Cerebellar cortex (tissue), 1 donor: ENCODE measurements around the gene PLXNA3.

Experiments
- DNase-seq: peaks from one replicate; pipeline ENCODE4 v3.0.0-alpha.2; 2015; ENCODE audit warnings: low spot score

PLXNA3 gene

DNA sequence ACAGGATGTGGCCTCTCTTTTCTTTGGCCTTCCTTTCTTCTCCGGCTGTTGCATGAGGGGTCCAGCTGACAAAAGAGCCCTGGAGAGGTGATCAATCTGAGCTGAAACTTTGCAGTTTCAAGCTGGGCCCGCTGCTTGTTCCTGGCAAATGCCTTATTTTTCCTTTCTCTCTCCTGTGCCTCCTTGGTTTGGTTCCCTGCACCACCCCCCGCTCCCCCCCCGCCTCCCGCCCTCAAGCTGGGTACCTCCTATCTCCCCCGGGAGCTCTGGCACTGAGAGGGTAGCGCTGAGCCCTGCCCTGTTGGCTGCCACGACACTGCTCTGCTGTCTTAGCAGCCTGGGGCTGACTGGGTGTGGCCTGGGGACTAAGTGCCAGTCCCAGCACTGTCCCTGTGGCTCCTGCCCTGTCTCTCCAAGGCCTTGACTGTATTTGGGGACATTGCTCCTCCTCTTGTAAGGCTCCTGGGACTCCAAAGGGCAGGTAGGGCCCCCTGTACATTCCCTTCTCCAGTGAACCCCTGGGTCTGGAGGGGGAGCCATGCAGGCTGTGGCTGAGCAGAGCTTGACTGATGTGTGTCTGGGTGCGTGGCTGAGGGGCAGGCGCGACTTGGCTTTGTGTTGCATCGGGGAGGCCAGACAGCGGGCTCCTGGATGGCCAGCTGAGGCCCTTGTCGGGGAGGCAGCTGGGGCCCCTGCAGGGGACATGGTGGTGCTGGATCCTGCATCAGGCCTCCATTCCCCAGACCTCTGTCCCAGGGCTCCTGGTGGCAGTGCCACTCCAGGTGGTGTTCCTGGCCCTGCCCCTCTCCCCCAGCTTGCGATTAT lies 1.1 kb downstream of the PLXNA3 start:
- no peak for DNase-seq

DNA sequence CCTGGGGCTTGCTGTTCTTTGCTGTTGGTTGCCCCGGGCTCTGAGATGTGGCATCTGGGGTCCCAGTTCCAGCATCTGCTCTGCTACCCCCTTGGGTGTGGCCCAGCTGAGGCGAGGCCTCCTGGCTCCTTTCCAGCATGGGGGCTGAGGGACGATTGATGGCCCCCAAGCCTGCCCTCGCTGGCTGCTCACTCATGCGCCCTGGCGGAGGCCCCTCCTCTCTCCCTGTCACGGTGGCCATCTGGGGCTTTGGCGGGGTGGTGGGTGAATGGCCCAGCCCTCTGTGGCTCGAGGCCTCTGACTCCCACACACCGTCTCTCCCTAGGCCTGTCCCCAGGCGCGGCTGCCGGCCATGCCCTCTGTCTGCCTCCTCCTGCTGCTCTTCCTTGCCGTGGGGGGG lies 1.8 kb downstream of the PLXNA3 start:
- DNase-seq: no peak

DNA sequence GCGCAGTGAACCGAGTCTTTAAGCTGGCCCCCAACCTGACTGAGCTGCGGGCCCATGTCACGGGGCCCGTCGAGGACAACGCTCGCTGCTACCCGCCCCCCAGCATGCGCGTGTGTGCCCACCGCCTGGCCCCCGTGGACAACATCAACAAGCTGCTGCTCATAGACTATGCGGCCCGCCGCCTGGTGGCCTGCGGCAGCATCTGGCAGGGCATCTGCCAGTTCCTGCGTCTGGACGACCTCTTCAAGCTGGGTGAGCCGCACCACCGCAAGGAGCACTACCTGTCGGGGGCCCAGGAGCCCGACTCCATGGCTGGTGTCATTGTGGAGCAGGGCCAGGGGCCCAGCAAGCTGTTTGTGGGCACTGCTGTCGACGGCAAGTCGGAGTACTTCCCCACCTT lies 2.2 kb downstream of the PLXNA3 start:
- no peak for DNase-seq

DNA sequence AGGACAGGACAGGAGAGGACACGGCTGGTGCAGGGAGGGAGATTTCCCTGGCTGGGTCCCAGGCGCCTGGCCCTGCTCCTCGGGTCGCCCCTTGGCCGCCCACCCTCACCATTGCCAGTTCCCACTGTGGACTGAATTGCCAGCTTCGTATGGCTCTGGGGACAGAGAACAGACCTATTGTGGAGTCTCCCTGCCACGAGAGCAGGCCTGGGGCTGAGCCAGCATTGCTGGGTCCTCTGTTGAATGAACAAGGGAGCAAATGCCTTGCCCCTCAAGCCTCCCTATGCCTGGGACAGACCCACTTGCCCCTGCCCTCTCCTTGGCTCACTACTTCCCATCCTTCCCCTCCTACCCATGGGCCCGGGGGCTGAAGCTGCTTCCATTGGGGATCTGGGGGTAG lies 4.3 kb downstream of the PLXNA3 start:
- DNase-seq: no peak

DNA sequence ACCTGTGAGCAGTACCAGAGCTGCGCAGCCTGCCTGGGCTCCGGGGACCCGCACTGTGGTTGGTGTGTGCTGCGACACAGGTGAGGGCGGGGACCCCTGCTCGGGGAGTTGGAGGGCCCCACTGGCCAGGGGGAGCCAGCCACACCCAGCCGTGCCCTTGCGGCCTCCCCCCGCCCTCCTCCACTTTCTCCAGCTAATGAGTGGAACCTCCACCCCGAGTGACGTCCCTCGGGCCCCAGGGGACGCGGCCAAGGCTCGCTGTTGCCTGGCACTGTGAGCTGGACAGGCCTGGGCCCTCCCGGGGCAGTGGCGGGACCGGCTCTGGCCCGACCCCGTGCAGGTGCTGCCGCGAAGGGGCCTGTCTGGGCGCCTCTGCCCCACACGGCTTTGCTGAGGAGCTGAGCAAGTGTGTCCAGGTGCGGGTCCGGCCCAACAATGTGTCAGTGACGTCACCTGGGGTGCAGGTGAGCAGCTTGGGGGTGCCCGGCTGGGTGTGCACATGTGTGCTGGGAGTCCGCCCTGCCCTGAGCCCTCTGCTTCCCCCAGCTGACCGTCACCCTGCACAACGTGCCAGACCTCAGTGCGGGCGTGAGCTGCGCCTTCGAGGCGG lies 5.6 kb downstream of the PLXNA3 start:
- DNase-seq: no peak

DNA sequence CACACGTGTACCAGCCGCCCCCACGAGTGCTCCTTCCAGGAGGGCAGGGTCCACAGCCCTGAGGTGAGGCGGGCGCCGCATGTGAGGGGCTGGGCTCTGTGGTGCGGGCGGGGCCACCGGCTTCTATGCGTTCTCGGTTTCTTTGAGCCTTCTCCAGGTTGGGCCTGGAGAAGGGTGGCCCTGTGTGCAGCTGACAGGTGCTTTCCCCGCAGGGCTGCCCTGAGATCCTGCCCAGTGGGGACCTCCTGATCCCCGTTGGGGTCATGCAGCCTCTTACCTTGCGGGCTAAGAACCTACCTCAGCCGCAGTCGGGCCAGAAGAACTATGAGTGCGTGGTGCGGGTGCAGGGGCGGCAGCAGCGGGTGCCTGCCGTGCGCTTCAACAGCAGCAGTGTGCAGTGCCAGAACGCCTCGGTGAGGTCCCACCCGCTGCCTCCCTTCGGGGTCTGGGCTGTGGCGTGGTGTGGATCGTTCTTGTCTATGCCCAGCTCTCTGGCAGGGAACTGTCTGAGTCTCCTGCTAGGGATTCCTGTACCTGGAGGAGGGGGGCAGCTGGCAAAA lies 6.8 kb downstream of the PLXNA3 start:
- DNase-seq: no peak

DNA sequence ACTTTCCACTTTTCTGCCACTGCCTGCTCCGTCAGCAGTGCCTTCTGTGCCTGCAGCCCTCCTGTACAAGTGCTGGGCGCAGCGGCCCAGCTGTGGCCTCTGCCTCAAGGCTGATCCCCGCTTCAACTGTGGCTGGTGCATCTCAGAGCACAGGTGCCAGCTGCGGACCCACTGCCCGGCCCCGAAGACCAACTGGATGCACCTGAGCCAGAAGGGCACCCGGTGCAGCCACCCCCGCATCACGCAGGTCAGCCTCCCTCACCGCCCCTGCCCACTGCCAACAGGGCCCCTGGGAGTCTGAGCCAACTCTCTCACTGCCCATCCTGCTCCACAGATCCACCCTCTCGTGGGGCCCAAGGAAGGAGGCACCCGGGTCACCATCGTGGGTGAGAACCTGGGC lies 7.5 kb downstream of the PLXNA3 start:
- no peak for DNase-seq

DNA sequence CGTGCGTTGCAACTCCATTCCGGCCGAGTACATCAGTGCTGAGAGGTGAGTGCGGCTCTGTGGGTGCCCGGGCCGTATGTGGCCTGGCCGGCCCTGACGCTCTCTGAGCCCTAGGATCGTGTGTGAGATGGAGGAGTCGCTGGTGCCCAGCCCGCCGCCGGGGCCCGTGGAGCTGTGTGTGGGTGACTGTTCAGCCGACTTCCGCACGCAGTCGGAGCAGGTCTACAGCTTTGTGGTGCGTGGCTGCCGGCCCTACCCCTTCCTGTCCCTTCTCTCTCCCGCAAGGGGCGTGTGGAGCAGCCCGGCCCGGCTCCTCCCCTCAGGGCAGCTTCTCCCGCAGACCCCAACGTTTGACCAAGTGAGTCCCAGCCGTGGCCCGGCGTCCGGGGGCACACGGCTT lies 8.0 kb downstream of the PLXNA3 start:
- DNase-seq: no peak

DNA sequence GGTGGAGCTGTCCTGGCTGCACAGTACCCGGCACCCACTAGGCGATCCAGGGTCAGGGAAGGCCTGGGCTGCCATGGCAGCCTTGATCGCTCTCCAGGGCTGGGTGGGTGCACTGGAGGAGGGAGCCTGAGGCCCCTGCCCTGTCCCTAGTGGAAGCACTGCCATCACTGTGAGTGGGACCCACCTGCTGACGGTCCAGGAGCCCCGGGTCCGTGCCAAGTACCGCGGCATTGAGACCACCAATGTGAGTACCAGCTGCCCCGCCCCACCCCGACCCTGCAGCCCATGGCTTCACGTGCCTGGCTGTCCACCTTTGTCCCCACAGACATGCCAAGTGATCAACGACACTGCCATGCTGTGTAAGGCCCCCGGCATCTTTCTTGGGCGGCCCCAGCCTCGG lies 8.8 kb downstream of the PLXNA3 start:
- no peak for DNase-seq

DNA sequence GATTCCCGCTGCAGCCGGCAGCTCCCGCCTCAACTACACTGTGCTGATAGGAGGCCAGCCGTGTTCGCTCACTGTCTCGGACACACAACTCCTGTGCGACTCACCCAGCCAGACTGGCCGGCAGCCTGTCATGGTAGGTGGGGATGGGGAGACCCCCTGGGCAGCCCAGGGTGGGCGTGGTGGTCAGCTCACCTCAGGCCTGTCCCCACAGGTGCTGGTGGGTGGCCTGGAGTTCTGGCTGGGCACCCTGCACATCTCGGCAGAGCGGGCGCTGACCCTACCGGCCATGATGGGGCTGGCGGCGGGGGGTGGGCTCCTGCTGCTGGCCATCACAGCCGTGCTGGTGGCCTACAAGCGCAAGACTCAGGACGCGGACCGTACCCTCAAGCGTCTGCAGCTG lies 9.5 kb downstream of the PLXNA3 start:
- DNase-seq: no peak

DNA sequence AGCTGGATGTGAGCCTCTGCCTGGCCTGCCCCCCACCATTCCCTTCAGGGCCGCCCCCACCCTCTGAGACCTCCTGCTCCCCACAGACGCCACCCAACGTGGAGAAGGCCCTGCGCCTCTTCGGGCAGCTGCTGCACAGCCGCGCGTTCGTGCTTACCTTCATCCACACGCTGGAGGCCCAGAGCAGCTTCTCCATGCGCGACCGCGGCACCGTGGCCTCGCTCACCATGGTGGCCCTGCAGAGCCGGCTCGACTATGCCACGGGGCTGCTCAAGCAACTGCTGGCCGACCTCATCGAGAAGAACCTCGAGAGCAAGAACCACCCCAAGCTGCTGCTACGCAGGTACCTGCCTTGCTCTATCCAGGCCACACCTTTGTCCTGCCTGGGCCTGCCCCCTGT lies 10.1 kb downstream of the PLXNA3 start:
- no peak for DNase-seq

DNA sequence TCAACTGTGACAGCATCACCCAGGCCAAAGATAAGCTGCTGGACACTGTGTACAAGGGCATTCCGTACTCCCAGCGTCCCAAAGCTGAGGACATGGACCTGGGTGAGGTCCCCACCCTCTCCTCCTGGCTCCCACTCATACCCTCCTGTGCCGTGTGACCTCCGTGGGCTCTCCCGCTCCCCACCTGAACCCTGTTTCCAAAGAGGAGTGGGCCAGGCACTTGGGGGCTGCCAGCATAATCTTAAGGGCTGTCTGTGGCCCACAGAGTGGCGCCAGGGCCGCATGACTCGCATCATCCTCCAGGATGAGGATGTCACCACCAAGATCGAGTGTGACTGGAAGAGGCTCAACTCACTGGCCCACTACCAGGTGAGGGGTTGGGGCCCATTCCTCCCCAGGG lies 11.0 kb downstream of the PLXNA3 start:
- DNase-seq: no peak

DNA sequence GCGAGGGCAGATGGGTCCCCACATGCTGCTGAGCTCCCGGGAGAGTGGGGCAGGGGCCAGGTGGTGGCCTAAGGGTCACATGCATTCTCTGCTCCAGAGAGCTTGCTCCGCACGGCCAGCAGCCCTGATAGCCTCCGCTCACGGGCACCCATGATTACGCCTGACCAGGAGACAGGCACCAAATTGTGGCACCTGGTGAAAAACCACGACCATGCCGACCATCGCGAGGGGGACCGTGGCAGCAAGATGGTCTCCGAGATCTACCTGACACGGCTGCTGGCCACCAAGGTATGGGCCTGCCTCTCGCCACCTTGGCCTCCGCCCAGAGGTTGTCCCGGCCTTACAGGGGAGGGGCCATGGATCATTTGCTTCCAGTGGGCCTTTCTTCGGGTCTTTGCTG lies 11.8 kb downstream of the PLXNA3 start:
- DNase-seq: no peak

DNA sequence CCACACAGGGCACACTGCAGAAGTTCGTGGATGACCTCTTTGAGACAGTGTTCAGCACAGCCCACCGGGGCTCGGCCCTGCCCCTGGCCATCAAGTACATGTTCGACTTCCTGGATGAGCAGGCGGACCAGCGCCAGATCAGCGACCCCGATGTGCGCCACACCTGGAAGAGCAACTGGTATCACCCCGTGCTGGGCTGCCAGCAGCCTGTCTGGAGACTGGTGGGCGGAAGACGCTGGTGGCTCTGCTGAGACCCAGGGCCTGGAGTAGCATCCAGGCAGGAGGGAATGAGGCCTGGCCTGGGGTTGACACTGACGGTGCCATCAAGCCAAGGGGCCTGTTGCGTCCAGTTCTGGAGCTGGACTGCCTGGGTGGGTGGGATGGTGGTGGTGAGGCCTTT lies 12.4 kb downstream of the PLXNA3 start:
- no peak for DNase-seq

DNA sequence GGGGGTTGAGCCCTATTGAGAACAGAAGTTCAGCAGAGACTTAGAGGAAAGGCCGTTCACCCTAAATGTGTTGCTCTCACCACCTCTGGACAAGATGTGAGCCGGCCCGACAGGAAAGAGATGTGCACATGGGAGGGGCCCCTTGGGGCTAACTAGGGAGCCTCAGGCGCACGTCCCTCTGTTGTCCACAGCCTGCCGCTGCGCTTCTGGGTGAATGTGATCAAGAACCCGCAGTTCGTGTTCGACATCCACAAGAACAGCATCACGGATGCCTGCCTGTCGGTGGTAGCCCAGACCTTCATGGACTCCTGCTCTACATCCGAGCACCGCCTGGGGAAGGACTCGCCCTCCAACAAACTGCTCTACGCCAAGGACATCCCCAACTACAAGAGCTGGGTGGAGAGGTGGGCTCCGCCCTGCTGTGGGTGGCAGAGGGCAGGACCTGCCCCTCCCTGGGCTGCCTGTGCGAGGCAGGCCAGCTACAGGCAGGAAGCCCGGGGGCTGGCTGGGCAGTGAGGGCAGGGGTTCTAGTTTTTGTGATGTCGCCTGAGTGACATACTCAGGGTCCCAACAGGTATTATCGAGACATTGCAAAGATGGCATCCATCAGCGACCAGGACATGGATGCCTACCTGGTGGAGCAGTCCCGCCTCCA lies 13.0 kb downstream of the PLXNA3 start:
- no peak for DNase-seq

DNA sequence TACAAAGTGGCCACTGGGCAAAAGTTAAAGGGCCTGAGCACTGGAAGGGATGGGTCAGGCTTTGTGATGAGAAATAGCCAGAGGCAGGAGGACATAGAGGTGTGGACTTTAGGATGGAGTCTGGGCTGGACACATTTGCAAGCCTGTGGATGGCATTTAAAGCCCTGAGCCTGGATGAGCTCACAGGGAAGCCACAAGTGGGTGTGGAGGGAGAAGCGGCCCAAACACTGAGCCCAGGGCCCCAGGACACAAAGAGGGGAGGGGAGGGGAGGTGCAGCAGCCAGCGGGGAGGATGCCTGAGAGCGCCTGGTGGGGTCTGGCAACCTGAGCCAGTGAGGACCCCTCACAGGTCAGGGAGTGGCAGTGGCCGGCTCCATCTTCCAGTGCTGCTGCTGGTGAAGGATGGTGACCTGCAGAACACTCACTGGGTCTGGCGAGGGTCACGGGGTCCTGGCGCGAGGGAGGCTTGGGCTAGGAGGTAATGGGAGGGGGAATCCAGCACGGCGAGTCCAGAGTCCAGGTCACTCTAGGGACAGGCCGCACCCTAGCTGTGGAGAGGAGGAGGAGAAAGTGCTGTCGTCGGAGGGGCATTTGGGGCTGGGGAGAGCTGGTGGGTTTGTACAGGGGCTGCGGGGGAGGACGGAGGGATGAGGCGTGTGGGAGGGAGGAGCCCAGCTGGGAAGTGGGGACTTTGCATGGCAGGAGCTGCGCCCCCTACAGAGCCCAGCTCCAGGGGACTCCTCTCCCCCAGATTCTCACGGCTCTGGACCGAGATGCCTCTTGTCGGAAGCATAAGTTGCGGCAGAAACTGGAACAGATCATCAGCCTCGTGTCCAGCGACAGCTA lies 14.0 kb downstream of the PLXNA3 start:
- DNase-seq: no peak

DNA sequence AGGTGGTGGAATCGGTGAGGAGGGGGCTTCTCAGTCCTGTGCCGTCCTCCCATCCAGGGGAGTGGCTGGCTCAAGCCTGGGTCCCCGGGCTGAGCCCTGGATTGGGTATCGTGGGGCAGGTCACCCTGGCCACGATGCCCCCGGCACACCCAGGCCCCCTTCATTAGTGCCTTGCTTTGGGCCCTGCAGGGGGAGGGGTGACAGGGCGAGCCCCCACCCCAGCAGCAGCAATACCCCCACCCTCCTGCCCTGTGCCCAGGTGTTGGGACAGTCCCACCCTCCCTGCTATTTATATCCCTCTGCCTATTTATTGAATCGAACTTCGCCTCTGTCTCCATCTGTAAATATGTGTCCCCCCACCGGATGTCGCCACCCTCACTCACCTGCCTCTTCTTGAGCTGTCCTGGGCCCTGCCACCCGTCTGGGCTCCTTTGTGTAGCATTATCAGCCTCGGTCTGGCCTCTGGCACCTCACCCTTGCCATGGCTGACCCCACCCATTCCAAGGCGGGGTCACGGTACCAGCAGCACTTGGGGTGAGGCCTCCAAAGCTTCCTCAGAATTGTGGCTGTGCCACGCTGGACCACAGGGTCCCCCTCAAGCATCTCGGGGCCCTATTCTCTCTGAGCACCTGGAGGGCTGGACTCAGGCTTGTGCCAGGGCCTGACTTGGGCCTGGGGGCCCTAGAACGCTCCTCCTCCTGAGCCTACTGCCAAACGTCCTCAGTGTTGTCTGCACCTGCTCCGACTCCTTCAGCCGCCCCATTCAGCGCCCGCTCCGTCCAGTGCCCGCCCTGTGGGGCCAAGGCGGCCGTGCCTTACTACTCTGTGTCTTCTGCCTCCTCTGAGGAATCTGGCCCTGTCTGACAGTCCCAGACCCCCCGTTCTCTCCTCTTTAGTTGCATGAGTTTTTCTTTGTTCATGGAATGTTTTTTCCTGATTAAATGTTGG lies 14.9 kb downstream of the PLXNA3 start:
- DNase-seq: no peak

DNA sequence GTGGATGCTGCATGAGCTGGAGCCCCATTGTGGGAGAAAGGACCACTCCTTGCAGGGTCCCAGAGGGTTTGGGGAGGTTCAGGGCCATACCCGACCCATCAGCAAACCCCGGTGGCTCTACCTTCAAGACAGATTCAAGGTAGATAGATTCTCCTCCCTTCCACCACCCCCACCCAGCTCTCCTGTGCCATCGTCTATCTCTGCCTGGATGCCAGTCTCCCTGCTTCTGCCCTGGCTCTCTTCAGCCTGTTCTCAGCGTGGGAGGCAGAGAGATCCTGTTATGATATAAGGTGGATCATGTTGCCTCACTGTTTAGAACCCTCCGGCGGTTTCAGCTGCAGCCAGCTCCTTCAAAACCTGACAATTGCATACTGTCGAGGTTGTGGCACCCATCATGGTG lies 15.6 kb downstream of the PLXNA3 start:
- DNase-seq: no peak

DNA sequence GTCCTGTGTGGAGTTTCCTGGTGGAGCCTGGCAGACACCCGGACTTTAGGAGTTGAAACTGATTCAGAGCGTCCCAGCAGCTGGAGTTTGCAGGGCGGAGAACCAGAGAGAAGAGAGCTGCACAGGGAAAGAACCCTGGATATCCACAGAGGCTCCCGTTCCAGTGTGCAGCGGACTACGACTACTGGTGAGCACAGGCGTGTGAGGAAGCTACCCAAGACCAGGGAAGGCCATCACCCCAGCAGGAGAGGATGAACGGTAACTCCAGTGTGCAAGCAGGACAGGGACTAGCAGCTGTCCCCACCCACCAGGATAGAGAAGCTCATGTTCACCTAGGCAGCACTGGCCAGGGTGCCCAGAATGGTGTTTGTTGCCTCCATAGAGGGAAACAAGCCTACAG lies 18.7 kb downstream of the PLXNA3 start:
- no peak for DNase-seq

DNA sequence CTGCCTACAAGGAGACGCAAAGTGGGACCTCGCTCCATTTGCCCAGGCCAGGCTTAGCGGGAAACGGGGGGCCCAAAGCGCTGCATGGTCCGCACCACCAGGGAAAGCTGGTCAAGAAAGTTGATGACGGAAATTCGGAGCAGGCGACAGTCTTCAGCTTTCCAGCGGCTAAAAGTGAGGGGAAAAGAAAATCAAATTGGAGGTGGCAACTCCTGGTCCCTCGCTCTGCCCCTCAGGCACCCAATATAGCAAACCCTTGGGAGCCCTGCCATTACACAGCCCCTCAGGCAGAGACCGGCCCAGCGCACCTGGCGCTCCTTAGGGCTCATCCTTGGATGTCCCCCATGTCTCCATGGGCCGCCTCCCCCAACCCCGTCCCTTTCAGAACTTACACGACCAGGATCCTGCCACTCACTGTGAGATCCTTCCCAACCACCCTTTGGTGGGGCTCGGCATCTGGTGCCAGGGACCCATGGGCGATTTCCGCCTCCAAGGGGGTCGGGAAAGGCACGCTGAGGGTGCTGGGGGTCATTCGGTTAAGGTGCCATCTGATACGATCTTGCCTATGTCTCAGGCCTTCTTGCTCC lies 19.9 kb downstream of the PLXNA3 start:
- no peak for DNase-seq
